AG09319 (cell line): ENCODE measurements around the gene OXER1.

ENCODE experiments used
- DNase-seq: peaks from one replicate; pipeline ENCODE4 v3.0.0-alpha.2; 2010; ENCODE audit warnings: low read depth; ENCODE audit errors: extremely low read depth
- CTCF ChIP-seq: IDR thresholded peaks from 2 replicates; pipeline ENCODE4 v1.5.1; 2011; ENCODE audit warnings: low read depth, mild to moderate bottlenecking, inconsistent platforms, low read length, moderate library complexity

The OXER1 gene

GRCh38 chr2:42762155-42762554 lies 1.8 kb downstream of the OXER1 start:
- TF ChIP-seq CTCF: no peak
- DNase-seq: no peak

GRCh38 chr2:42761554-42761953 lies 2.4 kb downstream of the OXER1 start:
- DNase-seq: no peak

GRCh38 chr2:42758751-42759150 lies 5.2 kb downstream of the OXER1 start:
- no peak for DNase-seq
- TF ChIP-seq CTCF: no peak

More at GRCh38 chr2:42761554-42761953, 2.4 kb downstream of the OXER1 start:
- TF ChIP-seq CTCF: no peak

GRCh38 chr2:42757981-42758740 lies 5.8 kb downstream of the OXER1 start:
- no peak for DNase-seq
- TF ChIP-seq CTCF: no peak

GRCh38 chr2:42756966-42757513 lies 6.9 kb downstream of the OXER1 start:
- no peak for DNase-seq
- TF ChIP-seq CTCF: no peak

GRCh38 chr2:42756150-42756775 lies 7.7 kb downstream of the OXER1 start:
- no peak for TF ChIP-seq CTCF
- no peak for DNase-seq
